ENCODE results near the gene BRINP1.

DNA sequence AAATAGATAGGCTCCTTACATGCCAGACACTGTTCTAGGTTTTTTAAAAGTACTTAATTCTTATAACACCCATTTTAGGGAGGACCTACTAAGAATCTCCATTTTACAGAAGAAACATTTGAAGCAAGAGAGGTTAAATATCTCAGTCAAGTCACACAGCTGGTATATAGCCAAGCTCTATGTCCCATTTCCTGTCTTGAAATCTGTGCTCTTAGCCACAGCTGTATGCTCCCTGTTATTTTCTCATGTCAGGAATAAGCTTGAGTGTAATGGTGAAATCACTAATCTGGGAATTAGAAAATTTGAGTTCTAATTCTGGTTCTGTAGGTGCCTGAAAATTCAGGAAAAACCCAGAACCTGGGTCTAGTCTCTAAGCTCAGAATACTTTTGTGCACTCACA is 208.7 kb downstream of the BRINP1 start:
- TF ChIP-seq GATA3 (IDR thresholded peaks at IDR 0.05; ENCODE audit: low read depth, low read length): no peak
- TF ChIP-seq GATA2 (IDR thresholded peaks at IDR 0.05; ENCODE audit: low read depth, low read length): no peak
